H1 (cell line): ENCODE data around the gene RALY. TPM values are rescaled to one million over a fixed set of nuclear protein-coding genes. Genes with fewer than 3 reads are reported as not detected.

Experiments
- CTCF ChIA-PET: fragments of 300-600 bp; sonication (Branson Sonifier 250); formaldehyde crosslinking; loops from one replicate; lab custom pipeline; 2021; ENCODE audit not compliant: partially characterized antibody; lab: Charles Lee
- POLR2A ChIA-PET: fragments of 300-600 bp; sonication (Branson Sonifier 250); formaldehyde crosslinking; loops from one replicate; lab custom pipeline; 2021; ENCODE audit warnings: inconsistent platforms; ENCODE audit not compliant: partially characterized antibody; lab: Charles Lee
- DNase-seq, 2 experiments: peaks; one replicate each; pipeline versions ENCODE4 v3.0.0 to v3.0.0-alpha.2; 2010 to 2022; ENCODE audit warnings: low spot score in 2 of 2, low read depth in 1 of 2, mixed read lengths in 1 of 2
- FAIRE-seq: peaks from 2 replicates; lab custom pipeline; 2011; peaks lifted over from hg19 to GRCh38; lab: Jason Lieb, UNC
- H2AFZ ChIP-seq: 2 replicates; pipeline ENCODE4 v1.8.1; 2012; ENCODE audit warnings: low read length, inconsistent platforms
- H2AK5ac ChIP-seq: 2 replicates; pipeline ENCODE4 v1.6.1; 2013; ENCODE audit warnings: low read depth, low read length
- H2BK120ac ChIP-seq: replicated peaks from 2 replicates; pipeline ENCODE3; 2013; ENCODE audit warnings: low read depth, low read length, inconsistent platforms
- H2BK12ac ChIP-seq: 2 replicates; pipeline ENCODE4 v1.6.1; 2013; ENCODE audit warnings: low read depth, low read length
- H2BK15ac ChIP-seq: 2 replicates; pipeline ENCODE4 v1.6.1; 2013; ENCODE audit warnings: low read length
- H2BK20ac ChIP-seq: 2 replicates; pipeline ENCODE4 v1.6.1; 2013; ENCODE audit warnings: low read length
- H2BK5ac ChIP-seq: 2 replicates; pipeline ENCODE4 v1.6.1; 2013; ENCODE audit warnings: low read depth, low read length
- H3K14ac ChIP-seq: 2 replicates; pipeline ENCODE4 v1.6.1; 2013; ENCODE audit warnings: inconsistent platforms; ENCODE audit not compliant: insufficient read length
- H3K18ac ChIP-seq: 2 replicates; pipeline ENCODE4 v1.6.1; 2013; ENCODE audit warnings: low read length; ENCODE audit errors: extremely low read depth
- H3K23ac ChIP-seq: 2 replicates; pipeline ENCODE4 v1.6.1; 2013; ENCODE audit warnings: inconsistent platforms; ENCODE audit not compliant: insufficient read length
- H3K23me2 ChIP-seq: 2 replicates; pipeline ENCODE4 v1.6.1; 2013; ENCODE audit warnings: low read depth, low read length
- H3K27ac ChIP-seq: 2 replicates; pipeline ENCODE4 v1.6.1; 2011; ENCODE audit warnings: low read depth, low read length, inconsistent platforms
- H3K27me3 ChIP-seq, 4 experiments: replicated peaks in 1 of 4; 1 replicate in 1 of 4; 2 replicates in 3 of 4; pipeline versions ENCODE4 v1.6.1 to v1.8.1; 2011 to 2013; ENCODE audit warnings: low read length in 3 of 4, mild to moderate bottlenecking in 3 of 4, inconsistent platforms in 2 of 4, mixed read lengths in 2 of 4, moderate library complexity in 1 of 4; ENCODE audit not compliant: control insufficient read depth in 3 of 4, insufficient read depth in 3 of 4; ENCODE audit errors: extremely low read depth in 1 of 4
- H3K36me3 ChIP-seq, 4 experiments: 2 replicates each; pipeline versions ENCODE4 v1.6.1 to v1.8.1; 2011 to 2013; ENCODE audit warnings: mild to moderate bottlenecking in 4 of 4, low read length in 3 of 4, moderate library complexity in 2 of 4, control low read depth in 1 of 4, inconsistent platforms in 1 of 4; ENCODE audit not compliant: insufficient read depth in 4 of 4, control insufficient read depth in 2 of 4
- H3K4ac ChIP-seq: replicated peaks from 2 replicates; pipeline ENCODE3; 2013; ENCODE audit warnings: low read length, low read depth, mixed read lengths, inconsistent platforms; ENCODE audit not compliant: insufficient read length
- H3K4me1 ChIP-seq, 4 experiments: replicated peaks in 1 of 4; 1 replicate in 1 of 4; 2 replicates in 3 of 4; pipeline versions ENCODE4 v1.6.1 to v1.8.1; 2011 to 2013; ENCODE audit warnings: low read length in 3 of 4, inconsistent platforms in 2 of 4, mixed read lengths in 1 of 4; ENCODE audit not compliant: insufficient read depth in 4 of 4, control insufficient read depth in 3 of 4
- H3K4me2 ChIP-seq, 2 experiments: 2 replicates each; pipeline versions ENCODE4 v1.6.1 to v1.8.1; 2011 to 2013; ENCODE audit warnings: low read depth in 2 of 2, low read length in 2 of 2, control low read depth in 1 of 2, inconsistent platforms in 1 of 2, mild to moderate bottlenecking in 1 of 2; ENCODE audit not compliant: insufficient read depth in 1 of 2
- H3K4me3 ChIP-seq, 4 experiments: fragments of 200-600, 300-600 bp in 1 of 4; sonication (generic), shearing (Covaris generic), sonication (Bioruptor Twin) in 1 of 4; 2 replicates each; pipeline versions ENCODE4 v1.5.1 to v1.8.1; 2011 to 2016; ENCODE audit warnings: low read length in 4 of 4, low read depth in 3 of 4, control low read depth in 2 of 4, inconsistent platforms in 2 of 4, mild to moderate bottlenecking in 2 of 4, mixed read lengths in 1 of 4, moderate library complexity in 1 of 4; ENCODE audit not compliant: insufficient read depth in 2 of 4; ENCODE audit errors: extremely low read depth in 1 of 4
- H3K56ac ChIP-seq: replicated peaks from 2 replicates; pipeline ENCODE3; 2013; ENCODE audit warnings: low read depth, mild to moderate bottlenecking, mixed read lengths, low read length, inconsistent platforms; ENCODE audit not compliant: insufficient read length
- H3K79me1 ChIP-seq: 2 replicates; pipeline ENCODE4 v1.6.1; 2013; ENCODE audit warnings: low read depth, low read length, control low read depth
- H3K79me2 ChIP-seq, 2 experiments: 2 replicates each; pipeline versions ENCODE4 v1.6.1 to v1.8.1; 2012 to 2013; ENCODE audit warnings: low read length in 2 of 2, mild to moderate bottlenecking in 2 of 2, inconsistent platforms in 1 of 2; ENCODE audit not compliant: insufficient read depth in 2 of 2, control insufficient read depth in 1 of 2
- H3K9ac ChIP-seq, 4 experiments: replicated peaks in 1 of 4; 1 replicate in 1 of 4; 2 replicates in 3 of 4; pipeline versions ENCODE4 v1.6.1 to v1.8.1; 2011 to 2013; ENCODE audit warnings: low read depth in 3 of 4, low read length in 3 of 4, control low read depth in 2 of 4, mild to moderate bottlenecking in 2 of 4, moderate library complexity in 2 of 4, inconsistent platforms in 1 of 4; ENCODE audit errors: extremely low read depth in 1 of 4
- H3K9me3 ChIP-seq, 2 experiments: 2 replicates each; pipeline versions ENCODE4 v1.6.1 to v1.8.1; 2012 to 2013; ENCODE audit warnings: mild to moderate bottlenecking in 2 of 2, moderate library complexity in 2 of 2, control low read depth in 1 of 2, inconsistent platforms in 1 of 2, low read depth in 1 of 2, low read length in 1 of 2, mixed read lengths in 1 of 2; ENCODE audit not compliant: insufficient read depth in 2 of 2
- H4K20me1 ChIP-seq, 2 experiments: replicated peaks in 1 of 2; 2 replicates each; pipeline versions ENCODE3 to v1.8.1; 2011 to 2013; ENCODE audit warnings: inconsistent platforms in 2 of 2, low read length in 2 of 2, mild to moderate bottlenecking in 1 of 2; ENCODE audit not compliant: insufficient read depth in 2 of 2, control insufficient read depth in 1 of 2
- H4K5ac ChIP-seq: 2 replicates; pipeline ENCODE4 v1.6.1; 2013; ENCODE audit warnings: low read length, low read depth, mixed read lengths, inconsistent platforms; ENCODE audit not compliant: insufficient read length
- H4K8ac ChIP-seq: 2 replicates; pipeline ENCODE4 v1.8.0; 2013; ENCODE audit warnings: mild to moderate bottlenecking, moderate library complexity, low read length, inconsistent platforms; ENCODE audit not compliant: insufficient read depth; ENCODE audit errors: extremely low read depth
- H4K91ac ChIP-seq: replicated peaks from 2 replicates; pipeline ENCODE3; 2013; ENCODE audit warnings: low read length, mixed read lengths, inconsistent platforms; ENCODE audit not compliant: insufficient read length
- CHD1 ChIP-seq: IDR thresholded peaks from 2 replicates; pipeline ENCODE4 v1.6.1; 2012; ENCODE audit warnings: low read depth, low read length, improper control_type of control experiment
- CHD2 ChIP-seq: IDR thresholded peaks from 2 replicates; pipeline ENCODE4 v1.6.1; 2012; ENCODE audit warnings: low read length, improper control_type of control experiment
- EP300 ChIP-seq, 2 experiments: IDR thresholded peaks; 1 replicate in 1 of 2; 2 replicates in 1 of 2; pipeline ENCODE4 v1.6.1; 2011 to 2012; ENCODE audit warnings: low read depth in 2 of 2, low read length in 2 of 2, mild to moderate bottlenecking in 2 of 2, borderline replicate concordance in 1 of 2, inconsistent platforms in 1 of 2, moderate library complexity in 1 of 2
- KDM5A ChIP-seq: fragments of 200-600 bp; IDR thresholded peaks from 2 replicates; pipeline ENCODE4 v1.7.1; 2012; ENCODE audit warnings: mild to moderate bottlenecking, low read length, inconsistent platforms, mixed read lengths
- RAD21 ChIP-seq, 2 experiments: IDR thresholded peaks in 1 of 2; conservative IDR thresholded peaks in 1 of 2; 2 replicates each; pipeline ENCODE4 v1.6.1; 2011; ENCODE audit warnings: low read depth in 2 of 2, low read length in 2 of 2, improper control_type of control experiment in 1 of 2, inconsistent platforms in 1 of 2, mild to moderate bottlenecking in 1 of 2, moderate library complexity in 1 of 2
- RFX5 ChIP-seq: IDR thresholded peaks from 2 replicates; pipeline ENCODE4 v1.6.1; 2011; ENCODE audit warnings: low read depth, low read length, improper control_type of control experiment, borderline replicate concordance
- SAP30 ChIP-seq: fragments of 300-600 bp; sonication (generic); IDR thresholded peaks from 2 replicates; pipeline ENCODE4 v1.7.1; 2012; ENCODE audit warnings: low read length, moderate library complexity, mild to moderate bottlenecking, inconsistent platforms; ENCODE audit not compliant: insufficient read depth, insufficient replicate concordance
- WGBS, 2 experiments: shearing (Covaris generic) in 1 of 2; methylation state at CpG; one replicate each; pipeline versions ENCODE4 v1.1.6 to v1.1.7; 2013 to 2015; ENCODE audit warnings: low lambda C conversion rate in 2 of 2, mixed read lengths in 2 of 2, inconsistent platforms in 1 of 2, low coverage in 1 of 2, missing lambda C conversion rate in 1 of 2; ENCODE audit not compliant: insufficient replicate concordance in 2 of 2, insufficient coverage in 1 of 2, insufficient read length in 1 of 2; ENCODE audit errors: extremely low coverage in 1 of 2, missing lambda C conversion rate in 1 of 2; 5-methylcytosine and 5-hydroxymethylcytosine counted together
- polyA plus RNA-seq, 7 experiments: library from polyadenylated mRNA; depleted of rRNA in 3 of 7; stranded (reverse) in 5 of 7; unstranded in 2 of 7; fragments of >200 nt in 5 of 7; fragments of 200-250 nt in 2 of 7; gene quantifications; 1 replicate in 5 of 7; 2 replicates in 1 of 7; 4 replicates in 1 of 7; pipeline versions ENCODE4 v1.2.1 to v1.2.3, GENCODE V29; 2011 to 2013; ENCODE audit warnings: missing spikeins in 2 of 7, mixed read lengths in 2 of 7
- total RNA-seq: library from RNA; stranded (reverse); fragmentation: NEBNext Ultra II Directional; extraction: Animal tissue kit (Norgen Biotek cat#: 25700); gene quantifications from 2 replicates; pipeline ENCODE4 v1.2.1, GENCODE V29; 2021
- TF ChIP-seq, protein P1 (sequence below): IDR thresholded peaks from 2 replicates; pipeline ENCODE4 v1.6.1; 2012; ENCODE audit warnings: low read length, inconsistent platforms

The RALY gene
- total and polyA plus RNA-seq, 2 of the 8 experiments (the other 6 are each of a cell fraction or from before 2014, with no cell fraction given): 133 to 148 TPM

DNA sequence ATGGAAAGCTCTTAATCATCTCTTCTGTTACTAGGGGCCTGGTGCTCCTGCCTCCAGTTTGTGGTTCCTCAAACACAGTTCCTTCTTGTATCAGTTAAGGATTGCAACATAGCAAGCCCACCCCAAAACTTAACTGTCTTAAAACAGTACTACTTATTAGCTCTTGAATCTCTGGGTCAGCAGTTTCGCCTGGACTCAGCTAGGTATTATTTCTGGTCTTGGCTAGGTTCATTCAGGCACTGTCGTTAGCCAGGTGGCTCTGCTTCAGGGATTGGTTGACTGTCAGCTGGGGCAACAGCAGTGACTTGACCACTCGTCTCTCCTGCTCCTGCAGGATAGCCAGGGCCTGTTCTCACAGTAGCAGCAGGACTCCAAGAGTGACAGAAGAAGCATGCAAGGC, 30.0 kb upstream of the RALY start:
- no peaks in the 10 kb centered on the region for H3K79me2 ChIP-seq
- H2BK5ac ChIP-seq: no peak overlapping the region
- no peaks in the 10 kb centered on the region for H3K23me2 ChIP-seq
- H3K79me1 ChIP-seq: no peaks in the 10 kb centered on the region
- no peaks in the 10 kb centered on the region for H3K36me3 ChIP-seq
- H3K56ac ChIP-seq: no peak overlapping the region
- WGBS, 2 experiments: 96% methylated on average over 3 of the region's 3 CpGs; no CpG with 5 or more reads in 1 of the 2 experiments
- FAIRE-seq (no peak), DNase-seq (no peak)
- H3K4me1 ChIP-seq: no peaks in the 10 kb centered on the region
- no peak overlapping the region for H3K14ac ChIP-seq
- H4K91ac ChIP-seq: no peak overlapping the region
- no peaks in the 10 kb centered on the region for H4K20me1 ChIP-seq
- no peaks in the 10 kb centered on the region for H3K9me3 ChIP-seq
- H3K27ac ChIP-seq: no peak overlapping the region
- no peak overlapping the region for H3K23ac ChIP-seq
- ChIA-PET CTCF (interaction anchor here (0.7 to 2.4 kb wide), 5 partner anchors 9 to 105 kb away, joined by 3 to 10 read pairs (median 4); no protein-coding TSS in a partner anchor), POLR2A (interaction anchor here (0.9 to 1.2 kb wide), 2 partner anchors 30 to 145 kb away, joined by 3 read pairs; partner anchors contain the start of gene RALY)
- H2BK12ac ChIP-seq: no peak overlapping the region
- no peak overlapping the region for H2BK20ac ChIP-seq
- no peak overlapping the region for H2BK15ac ChIP-seq
- TF ChIP-seq CHD2 (no peak), CHD1 (no peak), KDM5A (no peak), RAD21 (IDR thresholded peaks at IDR 0.05 in 1 of 2, conservative IDR thresholded peaks at IDR 0.05 in 1 of 2; ENCODE audit: low read depth in 2 of 2, low read length in 2 of 2) (no peak), RFX5 (no peak), EP300 (IDR thresholded peaks at IDR 0.05; ENCODE audit: borderline replicate concordance in 1 of 2, low read depth in 2 of 2, low read length in 2 of 2) (no peak), SAP30 (no peak)
- TF ChIP-seq, protein P1, sequence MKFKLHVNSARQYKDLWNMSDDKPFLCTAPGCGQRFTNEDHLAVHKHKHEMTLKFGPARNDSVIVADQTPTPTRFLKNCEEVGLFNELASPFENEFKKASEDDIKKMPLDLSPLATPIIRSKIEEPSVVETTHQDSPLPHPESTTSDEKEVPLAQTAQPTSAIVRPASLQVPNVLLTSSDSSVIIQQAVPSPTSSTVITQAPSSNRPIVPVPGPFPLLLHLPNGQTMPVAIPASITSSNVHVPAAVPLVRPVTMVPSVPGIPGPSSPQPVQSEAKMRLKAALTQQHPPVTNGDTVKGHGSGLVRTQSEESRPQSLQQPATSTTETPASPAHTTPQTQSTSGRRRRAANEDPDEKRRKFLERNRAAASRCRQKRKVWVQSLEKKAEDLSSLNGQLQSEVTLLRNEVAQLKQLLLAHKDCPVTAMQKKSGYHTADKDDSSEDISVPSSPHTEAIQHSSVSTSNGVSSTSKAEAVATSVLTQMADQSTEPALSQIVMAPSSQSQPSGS: no peak
- TF ChIP-seq, all 59 proteins: peak for 0
- H3K18ac ChIP-seq: no peak overlapping the region
- H4K8ac ChIP-seq: no peak overlapping the region
- no peak overlapping the region for H3K9ac ChIP-seq
- H2BK120ac ChIP-seq: no peak overlapping the region
- H3K4ac ChIP-seq: no peak overlapping the region
- no peak overlapping the region for H3K4me2 ChIP-seq
- H3K4me3 ChIP-seq: no peak overlapping the region
- H2AK5ac ChIP-seq: no peak overlapping the region
- no peak overlapping the region for H4K5ac ChIP-seq
- H3K27me3 ChIP-seq: no peaks in the 10 kb centered on the region
- H2AFZ ChIP-seq: peak overlapping the region; percentile 62; the same call in 1 of the 2 replicates
